Lower leg skin (tissue), 4 donors: Measurements from ENCODE around the gene GLI3. TPM values are rescaled to one million over a fixed set of nuclear protein-coding genes. Genes with fewer than 3 reads are reported as not detected.

Experiments used
- DNase-seq, 2 donors: peaks; one replicate each; pipeline ENCODE4 v3.0.0-alpha.2; 2019; ENCODE audit warnings: low spot score in 2 of 2
- H3K4me3 ChIP-seq: fragments of 200-600 bp; sonication (generic); 2 replicates; pipeline ENCODE4 v1.5.1; 2017; ENCODE audit warnings: mild to moderate bottlenecking, low read depth; ENCODE audit not compliant: poor library complexity, severe bottlenecking
- CTCF ChIP-seq, 3 donors: fragments of 450-650 bp; IDR thresholded peaks; one replicate each; pipeline ENCODE4 v1.5.1; 2016; ENCODE audit warnings: antibody characterized with exemption in 3 of 3, mild to moderate bottlenecking in 3 of 3, moderate library complexity in 2 of 3
- POLR2A ChIP-seq, 2 donors: fragments of 450-650 bp; IDR thresholded peaks; one replicate each; pipeline ENCODE4 v1.6.1; 2016 to 2017; ENCODE audit warnings: antibody characterized with exemption in 2 of 2, mild to moderate bottlenecking in 1 of 2, moderate library complexity in 1 of 2
- WGBS, 2 donors: methylation state at CpG; one replicate each; pipeline ENCODE4 v1.1.5; 2018; 5-methylcytosine and 5-hydroxymethylcytosine counted together
- intact Hi-C: fragments of 100-400 bp; cut with DNase I; formaldehyde crosslinking; loops from one replicate; pipeline ENCODE4 v1.15.0; 2023; ENCODE audit warnings: low total_unique reads
- total RNA-seq, 4 donors: library from RNA; depleted of rRNA; stranded (reverse); fragments of >200 nt; gene quantifications; one replicate each; pipeline ENCODE4 v1.1.0, GENCODE V29; 2016

The GLI3 gene
- total RNA-seq, 4 donors from 2014 or later: 16.4 to 28.2 (median 18.3) TPM

- H3K4me3 ChIP-seq: no peak overlapping the region
- intact Hi-C loops: no loop called here
- TF ChIP-seq CTCF (IDR thresholded peaks at IDR 0.05): no peak
- no peak for TF ChIP-seq POLR2A (IDR thresholded peaks at IDR 0.05)
- 95 to 96% methylated on average over 1 of the region's 1 CpG for WGBS, 2 donors
- DNase-seq: no peak
These were observed 153.7 kb downstream of the GLI3 start for GRCh38 chr7:42083284-42083683.

DNA sequence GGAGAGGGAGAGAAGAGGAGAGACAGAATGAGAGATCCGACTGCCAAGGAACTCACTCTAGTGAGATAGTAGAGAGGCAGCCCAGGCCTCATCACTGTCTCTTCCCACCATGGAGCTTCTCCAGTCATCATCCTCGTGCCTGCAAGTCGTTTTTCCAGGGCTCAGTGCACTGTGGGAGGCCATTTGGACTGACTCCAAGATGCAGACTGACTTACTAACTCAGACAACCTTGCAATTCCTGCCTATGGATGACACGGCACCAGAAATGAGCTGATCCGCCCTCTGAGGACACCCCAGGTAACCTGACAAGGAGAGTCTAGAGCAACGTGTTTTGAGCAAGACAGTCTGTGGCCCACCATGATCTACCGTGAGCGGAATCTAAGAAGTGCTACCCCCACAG is 154.9 kb downstream of the GLI3 start:
- no peak for TF ChIP-seq POLR2A (IDR thresholded peaks at IDR 0.05)
- TF ChIP-seq CTCF (IDR thresholded peaks at IDR 0.05): no peak
- H3K4me3 ChIP-seq: no peak overlapping the region
- 51 to 63% methylated on average over 8 of the region's 8 CpGs for WGBS, 2 donors
- intact Hi-C loops: no loop called here
- DNase-seq: no peak

DNA sequence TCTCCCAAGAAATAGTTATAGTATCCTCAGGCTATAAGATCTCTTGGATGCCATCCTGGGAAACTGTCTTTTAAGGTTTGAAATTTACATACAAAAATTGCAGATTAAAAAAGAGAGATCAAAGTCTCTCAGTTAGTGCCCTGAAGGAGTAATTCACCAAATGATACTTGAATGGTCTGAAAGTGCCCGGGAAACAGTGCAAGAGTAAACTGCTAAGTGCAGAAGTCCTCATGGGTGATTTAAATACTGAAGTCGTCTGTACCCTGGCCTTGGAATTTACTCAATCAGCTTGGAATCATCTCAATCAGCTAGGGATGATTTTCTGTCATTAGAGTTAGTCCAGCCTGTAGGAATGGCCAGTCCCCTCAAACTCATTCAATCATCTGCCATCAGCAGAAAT is 155.3 kb downstream of the GLI3 start:
- intact Hi-C loops: no loop called here
- DNase-seq: no peak
- TF ChIP-seq POLR2A (IDR thresholded peaks at IDR 0.05) (no peak), CTCF (IDR thresholded peaks at IDR 0.05) (no peak)
- no peak overlapping the region for H3K4me3 ChIP-seq
- WGBS, 2 donors: 31 to 48% methylated on average over 2 of the region's 2 CpGs

- no peak overlapping the region for H3K4me3 ChIP-seq
- 65 to 70% methylated on average over 15 of the region's 15 CpGs for WGBS, 2 donors
- intact Hi-C loops: no loop called here
- no peak for DNase-seq
- TF ChIP-seq CTCF (IDR thresholded peaks at IDR 0.05): no peak
- TF ChIP-seq POLR2A (IDR thresholded peaks at IDR 0.05): no peak
These were observed 156.0 kb downstream of the GLI3 start for GRCh38 chr7:42080841-42081586.

- TF ChIP-seq POLR2A (IDR thresholded peaks at IDR 0.05) (no peak), CTCF (IDR thresholded peaks at IDR 0.05) (no peak)
- intact Hi-C loops: no loop called here
- 79 to 80% methylated on average over 9 of the region's 9 CpGs for WGBS, 2 donors
- DNase-seq: no peak
- H3K4me3 ChIP-seq: no peak overlapping the region
These were observed 159.5 kb downstream of the GLI3 start for GRCh38 chr7:42077271-42078135.
